Neuron (in vitro differentiated cells): ENCODE results near the gene GLRX5.

Experiments used
- H2AFZ ChIP-seq: one replicate; pipeline ENCODE4 v1.6.1; 2013; ENCODE audit warnings: low read depth, mild to moderate bottlenecking, inconsistent platforms, low read length, moderate library complexity
- H3K27me3 ChIP-seq: one replicate; pipeline ENCODE4 v1.6.1; 2013; ENCODE audit warnings: low read length; ENCODE audit not compliant: insufficient read depth
- H3K36me3 ChIP-seq: one replicate; pipeline ENCODE4 v1.6.1; 2013; ENCODE audit warnings: low read length; ENCODE audit not compliant: insufficient read depth
- H3K4me1 ChIP-seq: one replicate; pipeline ENCODE4 v1.6.1; 2013; ENCODE audit warnings: low read length; ENCODE audit not compliant: insufficient read depth
- H3K4me3 ChIP-seq: 2 replicates; pipeline ENCODE4 v1.5.1; 2013; ENCODE audit warnings: mild to moderate bottlenecking, low read length, moderate library complexity
- H3K9me3 ChIP-seq: one replicate; pipeline ENCODE4 v1.6.1; 2013; ENCODE audit warnings: low read length

GLRX5 gene

GRCh38 chr14:95537298-95538089 lies 2.6 kb downstream of the GLRX5 start:
- Histone ChIP-seq H3K4me3 (peak overlapping the region; percentile 61), H3K4me1 (peaks cover 38% of the 10 kb centered on the region), H2AFZ (no peak overlapping the region), H3K9me3 (no peaks in the 10 kb centered on the region), H3K27me3 (no peaks in the 10 kb centered on the region), H3K36me3 (no peaks in the 10 kb centered on the region)

DNA sequence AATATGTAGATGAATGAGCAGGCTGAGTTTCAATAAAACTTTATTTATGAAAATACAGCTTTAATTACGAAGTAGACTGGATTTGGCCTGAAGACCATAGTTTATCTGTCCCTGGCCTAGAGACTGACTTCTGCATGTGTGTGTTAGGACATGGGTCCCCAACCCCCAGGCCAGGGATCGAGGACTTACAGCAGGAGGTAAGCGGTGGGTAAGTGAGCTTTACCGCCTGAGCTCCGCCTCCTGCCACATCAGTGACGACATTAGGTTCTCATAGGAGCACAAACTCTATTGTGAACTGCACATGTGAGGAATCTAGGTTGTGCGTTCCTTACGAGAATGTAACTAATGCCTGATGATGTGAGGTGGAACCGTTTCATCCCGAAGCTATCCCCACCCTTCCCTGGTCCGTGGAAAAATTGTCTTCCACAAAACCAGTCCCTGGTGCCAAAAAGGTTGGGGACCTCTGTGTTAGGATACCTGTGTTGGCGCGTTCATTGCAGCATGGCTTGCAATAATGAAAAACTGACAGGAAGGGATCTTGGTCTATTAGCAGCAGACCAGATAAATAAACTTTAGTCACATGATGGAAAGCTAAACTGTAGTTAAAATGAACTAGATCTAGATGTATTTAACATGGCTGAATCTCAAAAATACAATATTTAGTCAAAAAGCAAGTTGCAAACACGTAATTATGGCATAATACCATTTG lies 4.1 kb downstream of the GLRX5 start:
- no peak overlapping the region for H3K4me3 ChIP-seq
- no peaks in the 10 kb centered on the region for H3K9me3 ChIP-seq
- H3K36me3 ChIP-seq = peaks cover 2% of the 10 kb centered on the region
- no peak overlapping the region for H2AFZ ChIP-seq
- H3K4me1 ChIP-seq = peaks cover 28% of the 10 kb centered on the region
- H3K27me3 ChIP-seq = no peaks in the 10 kb centered on the region

GRCh38 chr14:95540236-95540855 lies 5.5 kb downstream of the GLRX5 start:
- Histone ChIP-seq H3K36me3 (peaks cover 15% of the 10 kb centered on the region), H3K9me3 (no peaks in the 10 kb centered on the region), H3K4me3 (no peak overlapping the region), H3K27me3 (no peaks in the 10 kb centered on the region), H3K4me1 (peaks cover 29% of the 10 kb centered on the region), H2AFZ (no peak overlapping the region)

DNA sequence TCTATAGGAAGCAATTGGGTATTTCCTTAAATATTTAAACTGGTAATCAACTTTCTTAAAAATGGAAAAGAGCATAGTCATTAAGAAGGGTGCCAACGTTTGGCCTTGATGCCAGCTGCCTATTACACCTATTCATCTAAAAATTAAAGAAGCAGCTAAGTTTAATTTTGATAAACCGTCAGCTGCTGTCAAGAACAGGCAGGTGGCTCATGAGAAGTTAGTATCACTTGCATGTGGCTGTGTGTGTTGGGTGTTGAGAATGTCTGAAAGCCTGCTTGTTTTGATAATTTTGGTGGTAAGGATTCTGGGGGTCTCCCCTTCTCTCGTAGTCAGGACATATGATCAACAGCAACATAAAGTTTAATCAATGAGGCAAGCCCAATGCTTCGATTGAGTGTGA lies 6.5 kb downstream of the GLRX5 start:
- Histone ChIP-seq H2AFZ (no peak overlapping the region), H3K36me3 (peaks cover 19% of the 10 kb centered on the region), H3K27me3 (no peaks in the 10 kb centered on the region), H3K9me3 (no peaks in the 10 kb centered on the region), H3K4me3 (no peak overlapping the region), H3K4me1 (peaks cover 26% of the 10 kb centered on the region)

DNA sequence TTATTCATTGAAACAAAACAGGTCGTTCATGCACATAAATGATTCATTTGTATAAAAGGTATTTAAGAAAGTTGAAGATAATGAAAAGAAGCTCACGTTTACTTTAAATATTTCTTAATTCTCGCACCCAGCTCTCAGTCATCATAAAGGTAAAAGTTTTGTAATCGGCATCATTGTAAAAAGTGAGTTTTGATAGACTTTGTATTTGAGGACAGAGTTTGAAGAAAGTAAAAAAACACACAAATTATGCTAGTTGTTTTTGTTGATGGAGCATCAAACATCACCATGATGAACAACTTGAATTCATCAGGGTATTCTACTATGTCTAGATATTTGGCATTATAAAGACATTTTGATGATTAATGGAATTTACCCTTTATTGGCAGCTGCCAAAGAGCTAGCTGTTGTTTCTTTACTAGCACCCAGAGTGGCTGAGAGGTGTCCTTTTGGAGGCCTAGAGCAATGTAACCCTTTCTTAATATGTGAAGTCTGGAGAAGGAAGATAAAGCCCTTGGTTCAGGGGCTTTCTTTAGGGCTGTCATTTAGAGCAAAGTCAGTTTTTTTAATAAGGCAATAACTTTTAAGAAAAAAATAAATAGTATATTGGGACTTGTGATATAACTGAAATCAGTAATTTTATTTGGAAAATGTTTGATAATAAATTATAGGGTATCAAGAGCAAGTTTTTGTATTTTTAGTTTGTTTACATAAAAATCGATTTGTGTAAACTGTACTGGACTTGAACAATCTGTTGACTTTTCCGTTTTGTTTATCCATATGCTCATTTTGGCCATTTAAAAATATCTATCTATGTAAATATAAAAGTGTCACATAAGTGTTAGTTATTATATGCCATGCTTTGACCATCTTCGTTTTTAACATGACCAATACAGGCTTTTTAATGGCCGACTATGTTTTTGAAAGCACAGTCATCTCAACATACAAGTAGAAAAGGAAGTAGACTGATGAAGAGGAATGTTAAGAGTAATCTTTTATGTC lies 7.4 kb downstream of the GLRX5 start:
- Histone ChIP-seq H3K36me3 (peaks cover 19% of the 10 kb centered on the region), H3K27me3 (no peaks in the 10 kb centered on the region), H2AFZ (no peak overlapping the region), H3K9me3 (no peaks in the 10 kb centered on the region), H3K4me3 (no peak overlapping the region), H3K4me1 (peaks cover 17% of the 10 kb centered on the region)

DNA sequence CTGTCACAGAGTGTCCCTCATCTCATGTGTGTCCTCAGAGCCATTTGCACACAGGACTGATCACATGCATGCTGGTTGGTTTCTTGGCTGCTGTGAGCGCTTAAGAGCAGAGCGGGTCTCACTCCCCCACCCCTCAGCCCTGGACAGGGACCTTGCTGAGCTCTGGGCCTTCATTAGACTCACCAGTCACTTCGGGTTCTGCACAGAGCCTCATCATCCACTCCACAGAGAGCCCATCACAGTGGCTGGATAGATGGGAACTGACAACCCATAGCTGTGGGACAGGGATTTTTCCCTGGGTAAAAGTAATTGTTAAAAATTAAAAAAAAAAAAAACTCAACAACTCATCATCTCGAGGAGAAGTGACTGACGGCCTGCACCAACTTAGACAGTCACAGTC lies 8.2 kb downstream of the GLRX5 start:
- no peak overlapping the region for H2AFZ ChIP-seq
- no peaks in the 10 kb centered on the region for H3K9me3 ChIP-seq
- no peak overlapping the region for H3K4me3 ChIP-seq
- H3K27me3 ChIP-seq = no peaks in the 10 kb centered on the region
- H3K36me3 ChIP-seq = peaks cover 19% of the 10 kb centered on the region
- H3K4me1 ChIP-seq = peaks cover 9% of the 10 kb centered on the region

DNA sequence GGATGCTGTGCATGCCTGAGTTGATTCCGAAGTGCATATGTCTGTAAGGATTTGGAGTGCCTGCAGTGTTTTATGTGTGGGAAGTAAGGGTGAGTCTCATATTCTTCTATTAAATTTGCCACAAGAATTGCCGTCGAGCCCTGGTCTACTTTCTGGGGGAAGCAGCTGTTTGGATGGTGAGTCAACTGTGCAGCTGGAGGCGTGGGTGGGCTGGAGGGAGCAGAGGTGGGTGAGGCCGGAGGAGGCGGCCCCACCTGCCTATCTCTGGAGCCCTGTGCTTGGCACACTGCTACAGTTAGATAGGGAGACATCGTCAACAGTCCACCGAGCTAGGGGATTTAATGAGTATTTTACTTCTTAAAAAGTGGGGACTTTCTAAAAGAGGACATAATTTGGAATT lies 9.7 kb downstream of the GLRX5 start:
- Histone ChIP-seq H3K27me3 (no peaks in the 10 kb centered on the region), H2AFZ (no peak overlapping the region), H3K36me3 (peaks cover 19% of the 10 kb centered on the region), H3K9me3 (no peaks in the 10 kb centered on the region), H3K4me1 (peaks cover 4% of the 10 kb centered on the region), H3K4me3 (no peak overlapping the region)

DNA sequence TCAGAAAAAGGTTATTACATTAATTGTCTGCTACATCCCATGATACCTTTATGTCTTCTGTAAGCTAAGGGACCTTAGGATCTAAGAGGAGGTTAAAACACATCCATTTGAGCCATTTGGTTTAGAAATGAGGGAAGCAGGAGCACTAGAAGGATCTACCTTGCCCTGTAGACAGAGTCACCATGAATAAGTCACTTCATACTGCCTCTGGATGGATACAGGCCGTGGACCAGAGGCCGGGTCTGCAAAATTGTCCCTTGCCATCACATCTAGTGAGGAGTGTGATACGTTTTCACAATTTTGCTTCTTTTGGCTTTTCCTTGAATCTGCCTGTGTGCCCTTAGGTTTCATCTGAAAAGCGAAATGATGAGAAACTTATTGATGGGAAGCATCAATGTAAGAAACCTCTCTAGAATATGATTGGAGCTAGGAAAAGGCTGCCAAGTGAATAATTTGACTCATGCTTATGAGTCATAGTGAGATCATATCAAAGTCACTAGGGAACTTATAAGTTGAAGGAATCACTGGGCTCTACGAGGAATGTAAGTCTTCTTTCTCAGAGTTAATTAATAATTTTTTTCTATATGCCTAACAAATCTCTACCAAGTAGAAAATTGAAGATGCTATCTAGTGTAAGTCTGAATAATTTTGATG lies 10.8 kb downstream of the GLRX5 start:
- peaks cover 19% of the 10 kb centered on the region for H3K36me3 ChIP-seq
- H3K27me3 ChIP-seq = no peaks in the 10 kb centered on the region
- no peaks in the 10 kb centered on the region for H3K9me3 ChIP-seq
- no peak overlapping the region for H2AFZ ChIP-seq
- H3K4me3 ChIP-seq = no peak overlapping the region
- H3K4me1 ChIP-seq = peaks cover 4% of the 10 kb centered on the region

DNA sequence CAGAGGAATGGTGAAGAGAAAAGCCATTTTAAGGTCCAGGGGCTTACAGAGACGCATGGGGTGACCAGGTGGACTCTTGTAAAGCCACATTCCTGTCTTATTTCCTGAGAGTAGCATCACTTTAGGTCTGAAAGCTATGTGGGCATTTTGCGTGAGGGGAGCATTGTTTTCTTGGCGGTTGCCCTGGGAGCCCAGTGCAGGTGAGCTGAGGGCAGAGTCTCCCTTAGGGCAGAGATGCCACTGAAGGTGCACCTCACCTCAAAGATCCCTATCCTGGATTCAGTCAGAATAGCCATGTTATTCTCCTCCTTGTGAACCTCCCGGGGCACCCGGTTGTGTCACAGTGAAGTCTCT lies 12.4 kb downstream of the GLRX5 start:
- peaks cover 19% of the 10 kb centered on the region for H3K36me3 ChIP-seq
- no peak overlapping the region for H3K4me3 ChIP-seq
- H3K4me1 ChIP-seq = peaks cover 4% of the 10 kb centered on the region
- no peak overlapping the region for H2AFZ ChIP-seq
- H3K27me3 ChIP-seq = no peaks in the 10 kb centered on the region
- peaks cover 5% of the 10 kb centered on the region for H3K9me3 ChIP-seq

DNA sequence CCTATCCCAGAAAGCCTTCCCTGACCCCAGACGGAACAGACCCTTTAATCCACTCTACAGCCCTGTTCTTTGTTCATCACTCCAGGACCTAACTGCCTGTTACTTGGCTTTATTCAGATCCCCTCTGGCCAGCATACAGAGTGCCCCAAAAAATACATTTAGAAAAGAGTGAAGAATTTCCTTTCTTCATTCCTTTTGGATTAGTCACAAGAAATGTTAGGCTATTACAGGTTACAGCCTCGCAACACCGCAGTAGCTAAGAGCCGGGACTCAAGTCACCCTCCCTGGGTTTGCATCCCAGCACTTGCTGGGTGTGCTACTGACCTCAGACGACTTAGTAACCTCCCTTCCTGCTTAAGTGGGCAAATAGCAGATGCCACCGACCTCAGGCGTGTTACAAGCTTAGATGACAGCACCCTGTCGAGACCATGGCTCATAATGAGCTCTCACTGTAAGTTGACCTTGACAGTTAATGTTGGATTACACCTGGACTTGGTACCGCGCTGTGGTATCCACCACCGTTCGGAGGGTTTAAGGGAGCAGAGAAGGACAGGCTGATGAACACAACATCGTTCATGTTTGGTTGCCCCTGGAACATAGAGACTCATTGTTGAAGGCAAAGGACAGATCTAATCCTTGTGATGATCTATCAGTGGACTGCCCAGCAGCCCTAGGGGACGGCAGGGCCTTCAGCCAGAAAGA lies 12.9 kb downstream of the GLRX5 start:
- H3K36me3 ChIP-seq = peaks cover 19% of the 10 kb centered on the region
- no peaks in the 10 kb centered on the region for H3K27me3 ChIP-seq
- no peak overlapping the region for H2AFZ ChIP-seq
- H3K4me1 ChIP-seq = peaks cover 4% of the 10 kb centered on the region
- no peak overlapping the region for H3K4me3 ChIP-seq
- peaks cover 5% of the 10 kb centered on the region for H3K9me3 ChIP-seq

DNA sequence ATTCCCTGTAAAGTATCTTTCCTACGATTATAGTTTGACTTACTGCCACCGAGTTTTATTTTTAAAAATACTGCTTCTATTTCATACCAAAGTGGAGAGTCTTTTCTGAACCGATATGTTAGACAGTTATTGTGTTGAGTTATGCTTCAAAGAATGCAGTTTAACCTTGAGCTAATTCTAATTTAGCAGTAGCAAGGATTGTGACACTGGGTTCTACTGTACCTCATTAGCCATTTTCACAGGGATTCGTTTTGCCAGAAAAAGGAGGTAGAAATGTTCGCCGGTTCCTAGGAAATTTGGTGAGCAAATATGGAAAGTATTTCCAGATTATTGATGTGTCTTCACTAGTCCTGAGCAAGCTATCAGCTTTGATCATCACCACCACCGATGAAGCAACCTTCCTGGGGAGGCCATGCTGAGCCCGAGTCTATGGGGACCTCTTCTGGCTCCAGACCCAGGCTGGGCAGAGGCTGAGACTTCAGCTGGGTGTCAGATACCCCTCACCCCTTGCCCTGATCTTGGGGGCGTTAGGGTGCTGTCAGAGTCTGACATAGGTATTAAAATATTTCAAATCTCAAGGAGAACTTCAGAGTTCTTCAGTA lies 13.6 kb downstream of the GLRX5 start:
- Histone ChIP-seq H3K4me3 (no peak overlapping the region), H3K4me1 (peaks cover 4% of the 10 kb centered on the region), H3K36me3 (peaks cover 19% of the 10 kb centered on the region), H3K9me3 (peaks cover 5% of the 10 kb centered on the region), H3K27me3 (no peaks in the 10 kb centered on the region), H2AFZ (no peak overlapping the region)
